GM10248 (cell line): Measurements from ENCODE around the gene GFOD2.

ENCODE experiments used
- CTCF ChIA-PET: fragments of 300-600 bp; sonication (Branson Sonifier 250); formaldehyde crosslinking; extraction: SDS; loops from one replicate; lab custom pipeline; 2021; ENCODE audit warnings: antibody characterized with exemption; lab: Yijun Ruan, JAX
- POLR2A ChIA-PET: fragments of 350-650 bp; sonication (Branson Sonifier 250); formaldehyde crosslinking; extraction: SDS; loops from one replicate; lab custom pipeline; 2020; ENCODE audit warnings: antibody characterized with exemption; lab: Yijun Ruan, JAX
- DNase-seq: peaks from one replicate; pipeline ENCODE4 v3.0.0; 2012; ENCODE audit errors: extremely low spot score
- CTCF ChIP-seq: IDR thresholded peaks from 2 replicates; pipeline ENCODE4 v1.5.1; 2012; ENCODE audit warnings: mild to moderate bottlenecking, low read depth; ENCODE audit errors: extremely low read depth, missing control alignments, control extremely low read depth

GFOD2 gene

GRCh38 chr16:67636713-67637112 lies 82.4 kb downstream of the GFOD2 start:
- CTCF ChIA-PET = interaction anchor here (1.5 to 1.6 kb wide), 2 partner anchors 7 to 18 kb away, joined by 3 read pairs; no protein-coding TSS in a partner anchor
- POLR2A ChIA-PET = no interaction called here
- TF ChIP-seq CTCF = no peak

GRCh38 chr16:67632415-67633172 lies 86.5 kb downstream of the GFOD2 start:
- TF ChIP-seq CTCF = no peak
- DNase-seq = no peak
- ChIA-PET CTCF (interaction anchor here (0.8 to 3.0 kb wide), 7 partner anchors 13 to 139 kb away, joined by 3 to 14 read pairs (median 8); partner anchors contain the start of genes CARMIL2 and CTCF), POLR2A (no interaction called here)

More at GRCh38 chr16:67636713-67637112, 82.4 kb downstream of the GFOD2 start:
- no peak for DNase-seq

DNA sequence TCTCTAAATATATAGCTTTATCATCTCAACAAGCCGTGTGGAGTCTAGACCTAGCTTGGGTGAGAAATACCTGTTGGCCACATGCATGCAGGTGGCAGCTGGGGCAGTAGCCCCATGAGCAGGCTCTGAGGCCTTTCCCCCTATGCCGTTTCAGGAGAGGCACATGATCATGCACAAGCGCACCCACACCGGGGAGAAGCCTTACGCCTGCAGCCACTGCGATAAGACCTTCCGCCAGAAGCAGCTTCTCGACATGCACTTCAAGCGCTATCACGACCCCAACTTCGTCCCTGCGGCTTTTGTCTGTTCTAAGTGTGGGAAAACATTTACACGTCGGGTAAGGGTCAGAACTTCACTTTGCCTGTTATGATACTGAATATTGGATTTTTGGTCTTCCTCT lies 90.9 kb downstream of the GFOD2 start:
- DNase-seq = no peak
- no peak for TF ChIP-seq CTCF

More for the DNA sequence above, 90.9 kb downstream of the GFOD2 start:
- POLR2A ChIA-PET = no interaction called here
- CTCF ChIA-PET = interaction anchor here (1.0 kb wide), 1 partner anchor 81 kb away, joined by 3 read pairs; no protein-coding TSS in a partner anchor
